Gastroesophageal sphincter (tissue), 4 donors: Measurements from ENCODE around the gene TRIM13. TPM values are rescaled to one million over a fixed set of nuclear protein-coding genes. Genes with fewer than 3 reads are reported as not detected.
A peak's percentile ranks its signal among the peaks of the same experiment; 100 is the strongest.

Experiments
- ATAC-seq: fragments of 150-250 bp; one replicate; pipeline ENCODE4 v1.9.1; 2016; ENCODE audit warnings: mild to moderate bottlenecking, moderate library complexity
- H3K27ac ChIP-seq, 4 donors: fragments of 200-600 bp; sonication (generic) in 3 of 4; 1 replicate in 3 of 4; 2 replicates in 1 of 4; pipeline ENCODE4 v1.5.1; 2016 to 2019
- H3K27me3 ChIP-seq: fragments of 200-600 bp; sonication (generic); one replicate; pipeline ENCODE4 v1.5.1; 2019
- H3K36me3 ChIP-seq, 2 donors: fragments of 200-600 bp; sonication (generic); one replicate each; pipeline ENCODE4 v1.5.1; 2019; ENCODE audit warnings: control low read depth in 1 of 2
- H3K4me1 ChIP-seq, 3 donors: fragments of 200-600 bp; sonication (generic); 1 replicate in 2 of 3; 2 replicates in 1 of 3; pipeline ENCODE4 v1.5.1; 2016 to 2019; ENCODE audit warnings: control low read depth in 2 of 3
- H3K4me3 ChIP-seq, 2 donors: fragments of 200-600 bp; sonication (generic); one replicate each; pipeline ENCODE4 v1.5.1; 2019; ENCODE audit warnings: mild to moderate bottlenecking in 1 of 2, moderate library complexity in 1 of 2
- H3K9me3 ChIP-seq, 3 donors: fragments of 200-600 bp; sonication (generic); one replicate each; pipeline ENCODE4 v1.5.1; 2017 to 2019; ENCODE audit warnings: control low read depth in 2 of 3
- EP300 ChIP-seq: sonication (generic); formaldehyde crosslinking; IDR thresholded peaks from one replicate; pipeline ENCODE4 v1.6.1; 2017; ENCODE audit warnings: antibody characterized with exemption, mild to moderate bottlenecking
- POLR2A ChIP-seq, 2 donors: fragments of 450-650 bp; IDR thresholded peaks; one replicate each; pipeline ENCODE4 v1.6.1; 2017; ENCODE audit warnings: antibody characterized with exemption in 2 of 2, mild to moderate bottlenecking in 2 of 2, moderate library complexity in 1 of 2
- POLR2AphosphoS5 ChIP-seq: sonication (generic); formaldehyde crosslinking; IDR thresholded peaks from one replicate; pipeline ENCODE4 v1.6.1; 2017; ENCODE audit warnings: antibody characterized with exemption
- WGBS, 2 donors: methylation state at CpG; one replicate each; pipeline ENCODE4 v1.1.5; 2018; ENCODE audit warnings: low coverage in 1 of 2; 5-methylcytosine and 5-hydroxymethylcytosine counted together
- total RNA-seq, 4 donors: library from RNA; depleted of rRNA; stranded (reverse); fragments of >200 nt; gene quantifications; one replicate each; pipeline ENCODE4 v1.1.0, GENCODE V29; 2016
- TF ChIP-seq, protein P1 (sequence below), 4 experiments: fragments of 200-600 bp in 2 of 4; fragments of 450-650 bp in 2 of 4; sonication (generic) in 1 of 4; IDR thresholded peaks; one replicate each; pipeline ENCODE4 v1.5.1; 2017 to 2019; ENCODE audit warnings: antibody characterized with exemption in 4 of 4, mild to moderate bottlenecking in 2 of 4, moderate library complexity in 2 of 4

Gene TRIM13
- total RNA-seq, 4 donors from 2014 or later: 25.4 to 45.8 (median 37.5) TPM

GRCh38 chr13:50033725-50034124, 36.9 kb downstream of the TRIM13 start:
- Histone ChIP-seq H3K4me1 (no peaks in the 10 kb centered on the region), H3K9me3 (no peaks in the 10 kb centered on the region), H3K4me3 (no peak overlapping the region), H3K27ac (peak overlapping the region in 1 of 4 donors; percentile 41), H3K27me3 (no peaks in the 10 kb centered on the region), H3K36me3 (no peaks in the 10 kb centered on the region)
- ATAC-seq: no peak
- no peak for TF ChIP-seq POLR2AphosphoS5

DNA sequence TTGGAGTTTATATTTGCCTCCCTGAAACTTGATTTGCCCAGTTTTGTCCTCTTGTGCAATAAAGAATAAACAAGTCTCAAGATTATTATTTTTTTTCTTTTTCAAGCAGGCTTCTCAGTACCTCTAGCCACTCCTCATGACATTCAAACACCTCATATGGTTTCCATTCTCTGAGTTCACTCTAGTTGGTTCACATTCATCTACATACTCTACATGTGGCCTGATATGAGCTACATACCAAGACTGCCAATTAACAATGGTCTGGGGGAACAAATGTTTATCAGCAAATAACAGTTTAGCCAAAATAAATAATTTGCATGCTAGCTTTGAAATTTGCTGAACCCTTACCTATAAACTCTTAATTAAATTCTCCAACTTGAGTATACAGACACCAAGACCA, 40.9 kb downstream of the TRIM13 start:
- TF ChIP-seq POLR2AphosphoS5: no peak
- TF ChIP-seq EP300: no peak
- TF ChIP-seq POLR2A (IDR thresholded peaks at IDR 0.05): no peak
- TF ChIP-seq, protein P1, sequence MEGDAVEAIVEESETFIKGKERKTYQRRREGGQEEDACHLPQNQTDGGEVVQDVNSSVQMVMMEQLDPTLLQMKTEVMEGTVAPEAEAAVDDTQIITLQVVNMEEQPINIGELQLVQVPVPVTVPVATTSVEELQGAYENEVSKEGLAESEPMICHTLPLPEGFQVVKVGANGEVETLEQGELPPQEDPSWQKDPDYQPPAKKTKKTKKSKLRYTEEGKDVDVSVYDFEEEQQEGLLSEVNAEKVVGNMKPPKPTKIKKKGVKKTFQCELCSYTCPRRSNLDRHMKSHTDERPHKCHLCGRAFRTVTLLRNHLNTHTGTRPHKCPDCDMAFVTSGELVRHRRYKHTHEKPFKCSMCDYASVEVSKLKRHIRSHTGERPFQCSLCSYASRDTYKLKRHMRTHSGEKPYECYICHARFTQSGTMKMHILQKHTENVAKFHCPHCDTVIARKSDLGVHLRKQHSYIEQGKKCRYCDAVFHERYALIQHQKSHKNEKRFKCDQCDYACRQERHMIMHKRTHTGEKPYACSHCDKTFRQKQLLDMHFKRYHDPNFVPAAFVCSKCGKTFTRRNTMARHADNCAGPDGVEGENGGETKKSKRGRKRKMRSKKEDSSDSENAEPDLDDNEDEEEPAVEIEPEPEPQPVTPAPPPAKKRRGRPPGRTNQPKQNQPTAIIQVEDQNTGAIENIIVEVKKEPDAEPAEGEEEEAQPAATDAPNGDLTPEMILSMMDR (IDR thresholded peaks at IDR 0.05): no peak
- no peak for ATAC-seq
- no peak overlapping the region for H3K27ac ChIP-seq
- H3K4me1 ChIP-seq: no peaks in the 10 kb centered on the region
- no peaks in the 10 kb centered on the region for H3K27me3 ChIP-seq
- H3K9me3 ChIP-seq: no peaks in the 10 kb centered on the region
- no peak overlapping the region for H3K4me3 ChIP-seq
- H3K36me3 ChIP-seq: peaks cover 0 to 21% of the 10 kb centered on the region in 2 donors

- Histone ChIP-seq H3K4me1 (no peaks in the 10 kb centered on the region), H3K27ac (no peak overlapping the region), H3K9me3 (no peaks in the 10 kb centered on the region), H3K36me3 (peaks cover 0 to 26% of the 10 kb centered on the region in 2 donors), H3K27me3 (no peaks in the 10 kb centered on the region), H3K4me3 (no peak overlapping the region)
- 97 to 100% methylated on average over 3 to 6 of the region's 6 CpGs for WGBS, 2 donors
- ATAC-seq: no peak
- no peak for TF ChIP-seq EP300
- TF ChIP-seq, protein P1 (IDR thresholded peaks at IDR 0.05): no peak
- TF ChIP-seq POLR2AphosphoS5: no peak
- no peak for TF ChIP-seq POLR2A (IDR thresholded peaks at IDR 0.05)
Observed at GRCh38 chr13:50038266-50038665, 41.4 kb downstream of the TRIM13 start.

DNA sequence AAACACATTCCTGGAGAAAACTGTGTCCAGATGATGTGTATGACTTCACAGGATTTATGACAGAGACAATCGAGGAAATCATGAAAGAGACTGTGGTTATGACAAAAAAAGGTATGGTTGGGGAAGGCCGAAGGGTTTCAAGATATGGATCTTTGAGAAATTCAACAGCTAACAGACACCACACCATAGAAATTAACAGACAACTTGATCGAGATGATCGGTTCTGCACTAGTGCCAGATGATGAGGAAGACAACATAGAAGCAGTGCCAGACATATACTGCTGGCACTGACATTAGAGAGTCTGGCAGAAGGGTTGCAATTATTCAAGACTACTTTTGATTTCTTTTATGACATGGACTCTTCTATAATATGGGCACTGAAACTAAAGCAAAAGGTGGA, 55.6 kb downstream of the TRIM13 start:
- 80 to 90% methylated on average over 1 to 4 of the region's 4 CpGs for WGBS, 2 donors
- H3K27me3 ChIP-seq: no peaks in the 10 kb centered on the region
- H3K4me1 ChIP-seq: no peaks in the 10 kb centered on the region
- no peak for ATAC-seq
- H3K36me3 ChIP-seq: peaks cover 0 to 21% of the 10 kb centered on the region in 2 donors
- H3K4me3 ChIP-seq: no peak overlapping the region
- H3K9me3 ChIP-seq: no peaks in the 10 kb centered on the region
- TF ChIP-seq, protein P1 (IDR thresholded peaks at IDR 0.05): no peak
- no peak for TF ChIP-seq EP300
- H3K27ac ChIP-seq: no peak overlapping the region

DNA sequence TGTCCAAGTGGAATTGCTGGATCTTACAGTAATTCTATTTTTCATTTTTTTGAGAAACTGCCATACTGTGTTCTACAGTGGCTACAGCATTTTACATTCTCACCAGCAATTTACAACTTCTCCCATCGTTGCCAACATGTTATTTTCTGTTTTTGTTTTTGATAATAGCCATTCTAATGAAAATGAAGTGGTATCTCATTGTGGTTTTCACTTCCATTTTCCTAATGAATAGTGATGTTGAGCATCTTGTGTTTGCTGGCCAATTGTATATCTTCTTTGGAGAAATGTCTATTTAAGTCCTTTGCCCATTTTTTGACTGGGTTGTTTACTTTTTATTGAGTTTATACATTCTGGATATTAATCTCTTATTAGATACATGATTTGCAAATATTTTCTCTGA, 57.0 kb downstream of the TRIM13 start:
- Histone ChIP-seq H3K9me3 (no peaks in the 10 kb centered on the region), H3K36me3 (peaks cover 0 to 17% of the 10 kb centered on the region in 2 donors), H3K27me3 (no peaks in the 10 kb centered on the region), H3K27ac (no peak overlapping the region), H3K4me3 (no peak overlapping the region), H3K4me1 (no peaks in the 10 kb centered on the region)
- no peak for ATAC-seq
- no peak for TF ChIP-seq EP300
- TF ChIP-seq, protein P1 (IDR thresholded peaks at IDR 0.05): no peak
- TF ChIP-seq POLR2A (IDR thresholded peaks at IDR 0.05): no peak
- no peak for TF ChIP-seq POLR2AphosphoS5
- 82 to 100% methylated on average over 1 of the region's 1 CpG for WGBS, 2 donors

DNA sequence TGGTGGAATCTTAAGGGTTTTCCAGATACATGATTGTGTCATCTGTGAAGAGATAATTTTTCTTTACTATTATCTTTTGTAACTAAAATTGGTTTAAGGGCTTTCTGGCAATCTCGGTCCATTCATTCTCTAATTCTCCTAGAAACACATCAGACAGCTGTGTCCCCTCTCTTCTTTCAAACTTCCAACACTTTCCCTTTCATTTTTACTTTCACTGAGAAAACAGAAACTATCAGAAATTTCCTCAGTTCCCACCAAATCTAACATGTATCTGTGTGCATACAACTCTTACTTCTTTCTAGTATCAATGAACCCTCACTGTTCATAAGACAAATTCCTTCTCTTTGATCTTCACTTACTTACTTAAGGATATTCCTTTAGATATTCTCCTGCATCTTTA, 58.6 kb downstream of the TRIM13 start:
- Histone ChIP-seq H3K4me3 (no peak overlapping the region), H3K4me1 (no peaks in the 10 kb centered on the region), H3K9me3 (no peaks in the 10 kb centered on the region), H3K36me3 (peaks cover 0 to 23% of the 10 kb centered on the region in 2 donors), H3K27ac (no peak overlapping the region), H3K27me3 (no peaks in the 10 kb centered on the region)
- TF ChIP-seq, protein P1 (IDR thresholded peaks at IDR 0.05): no peak
- TF ChIP-seq POLR2A (IDR thresholded peaks at IDR 0.05) (no peak), EP300 (no peak), POLR2AphosphoS5 (no peak)
- no peak for ATAC-seq
- 80 to 83% methylated on average over 1 of the region's 1 CpG for WGBS, 2 donors
